DND-41 (cell line): ENCODE data around the gene PTPRN2.

Experiments
- ATAC-seq: fragments of 200-7000 bp; cut with Tn5 transposase; 3 replicates; pipeline ENCODE4 v1.9.1; 2021; ENCODE audit warnings: low read depth; ENCODE audit not compliant: insufficient read depth
- DNase-seq: peaks from one replicate; pipeline ENCODE4 v3.0.0-alpha.2; 2020
- H2AFZ ChIP-seq: 2 replicates; pipeline ENCODE4 v1.6.0; 2012; ENCODE audit warnings: low read depth, low read length
- H3K27ac ChIP-seq: 2 replicates; pipeline ENCODE4 v1.5.1; 2012; ENCODE audit warnings: low read length, inconsistent platforms
- H3K27me3 ChIP-seq: fragments of 200-600 bp; sonication (generic); 2 replicates; pipeline ENCODE4 v1.6.0; 2012; ENCODE audit warnings: low read length, mild to moderate bottlenecking, inconsistent platforms; ENCODE audit not compliant: insufficient read depth, poor library complexity
- H3K36me3 ChIP-seq: 2 replicates; pipeline ENCODE4 v1.5.1; 2012; ENCODE audit warnings: low read length, inconsistent platforms; ENCODE audit not compliant: insufficient read depth
- H3K4me1 ChIP-seq: 2 replicates; pipeline ENCODE4 v1.5.1; 2012; ENCODE audit warnings: mild to moderate bottlenecking, low read length; ENCODE audit not compliant: insufficient read depth
- H3K4me2 ChIP-seq: 2 replicates; pipeline ENCODE4 v1.6.0; 2012; ENCODE audit warnings: mild to moderate bottlenecking, moderate library complexity, low read length, inconsistent platforms; ENCODE audit not compliant: insufficient read depth
- H3K4me3 ChIP-seq, 2 experiments: fragments of 200-600 bp in 1 of 2; shearing (Covaris generic) in 1 of 2; 2 replicates each; pipeline ENCODE4 v1.5.1; 2012 to 2016; ENCODE audit warnings: inconsistent platforms in 2 of 2, low read length in 2 of 2, mild to moderate bottlenecking in 2 of 2, low read depth in 1 of 2, moderate library complexity in 1 of 2
- H3K79me2 ChIP-seq: 2 replicates; pipeline ENCODE4 v1.6.0; 2012; ENCODE audit warnings: low read length, inconsistent platforms; ENCODE audit not compliant: insufficient read depth
- H3K9ac ChIP-seq: 2 replicates; pipeline ENCODE4 v1.6.0; 2012; ENCODE audit warnings: low read depth, mild to moderate bottlenecking, inconsistent platforms, low read length, moderate library complexity
- H3K9me3 ChIP-seq: 2 replicates; pipeline ENCODE4 v1.5.1; 2012; ENCODE audit warnings: low read length, moderate library complexity, mild to moderate bottlenecking, inconsistent platforms; ENCODE audit not compliant: insufficient read depth, severe bottlenecking
- H4K20me1 ChIP-seq: 2 replicates; pipeline ENCODE4 v1.6.0; 2012; ENCODE audit warnings: low read length; ENCODE audit not compliant: insufficient read depth
- CTCF ChIP-seq: IDR thresholded peaks from 2 replicates; pipeline ENCODE4 v1.5.1; 2012; ENCODE audit warnings: borderline replicate concordance, low read length, moderate library complexity, mild to moderate bottlenecking; ENCODE audit not compliant: poor library complexity, severe bottlenecking; ENCODE audit errors: extremely low read depth
- EZH2 ChIP-seq: IDR thresholded peaks from 3 replicates; pipeline ENCODE4 v1.6.1; 2012; ENCODE audit warnings: borderline replicate concordance, low read depth, mild to moderate bottlenecking, moderate library complexity, low read length, inconsistent platforms; ENCODE audit not compliant: severe bottlenecking

PTPRN2 gene

DNA sequence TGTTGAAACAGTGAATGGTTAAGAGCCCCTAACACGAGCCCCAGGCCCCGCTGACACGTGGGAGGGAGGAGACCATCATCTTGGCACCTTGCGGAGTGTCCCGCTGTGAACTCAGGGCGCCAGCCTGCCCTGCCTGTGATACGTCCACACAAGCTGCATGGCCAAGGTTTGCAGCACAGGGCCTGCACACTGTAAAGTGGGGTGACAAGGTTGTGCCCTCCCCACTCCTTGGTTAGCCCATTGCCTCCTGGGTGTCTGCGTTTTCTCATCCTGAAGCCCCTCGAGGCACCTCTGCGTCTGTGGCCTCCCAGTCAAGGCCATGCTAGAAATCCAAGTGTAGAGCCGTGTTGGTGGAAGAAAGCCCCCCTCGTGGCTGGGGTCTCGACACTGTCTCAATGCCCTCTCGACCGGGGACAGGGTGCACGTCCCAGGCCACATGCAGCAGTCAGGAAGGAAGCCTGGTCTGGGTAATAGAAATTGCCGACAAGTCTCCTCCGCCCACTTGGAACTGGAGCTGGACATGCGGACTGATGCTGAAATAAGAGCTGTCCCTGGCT lies 1058.8 kb downstream of the PTPRN2 start:
- TF ChIP-seq CTCF: no peak
- TF ChIP-seq EZH2: no peak
- Histone ChIP-seq H3K9ac (no peak overlapping the region), H2AFZ (no peak overlapping the region), H4K20me1 (no peaks in the 10 kb centered on the region), H3K36me3 (no peaks in the 10 kb centered on the region), H3K27me3 (no peaks in the 10 kb centered on the region), H3K27ac (no peak overlapping the region), H3K4me2 (no peak overlapping the region), H3K79me2 (no peaks in the 10 kb centered on the region), H3K4me1 (no peaks in the 10 kb centered on the region), H3K4me3 (no peak overlapping the region), H3K9me3 (no peaks in the 10 kb centered on the region)
- ATAC-seq: no peak
- DNase-seq: peak; percentile 3

- H4K20me1 ChIP-seq: no peaks in the 10 kb centered on the region
- H3K9ac ChIP-seq: no peak overlapping the region
- TF ChIP-seq EZH2: no peak
- no peak for TF ChIP-seq CTCF
- no peak overlapping the region for H3K4me2 ChIP-seq
- H3K4me1 ChIP-seq: no peaks in the 10 kb centered on the region
- DNase-seq (peak; percentile 0), ATAC-seq (no peak)
- no peaks in the 10 kb centered on the region for H3K27me3 ChIP-seq
- H3K4me3 ChIP-seq: no peak overlapping the region
- H3K79me2 ChIP-seq: no peaks in the 10 kb centered on the region
- H3K27ac ChIP-seq: no peak overlapping the region
- H3K36me3 ChIP-seq: no peaks in the 10 kb centered on the region
- H3K9me3 ChIP-seq: no peaks in the 10 kb centered on the region
- no peak overlapping the region for H2AFZ ChIP-seq
Measured at GRCh38 chr7:157527686-157528085, 1059.9 kb downstream of the PTPRN2 start.

DNA sequence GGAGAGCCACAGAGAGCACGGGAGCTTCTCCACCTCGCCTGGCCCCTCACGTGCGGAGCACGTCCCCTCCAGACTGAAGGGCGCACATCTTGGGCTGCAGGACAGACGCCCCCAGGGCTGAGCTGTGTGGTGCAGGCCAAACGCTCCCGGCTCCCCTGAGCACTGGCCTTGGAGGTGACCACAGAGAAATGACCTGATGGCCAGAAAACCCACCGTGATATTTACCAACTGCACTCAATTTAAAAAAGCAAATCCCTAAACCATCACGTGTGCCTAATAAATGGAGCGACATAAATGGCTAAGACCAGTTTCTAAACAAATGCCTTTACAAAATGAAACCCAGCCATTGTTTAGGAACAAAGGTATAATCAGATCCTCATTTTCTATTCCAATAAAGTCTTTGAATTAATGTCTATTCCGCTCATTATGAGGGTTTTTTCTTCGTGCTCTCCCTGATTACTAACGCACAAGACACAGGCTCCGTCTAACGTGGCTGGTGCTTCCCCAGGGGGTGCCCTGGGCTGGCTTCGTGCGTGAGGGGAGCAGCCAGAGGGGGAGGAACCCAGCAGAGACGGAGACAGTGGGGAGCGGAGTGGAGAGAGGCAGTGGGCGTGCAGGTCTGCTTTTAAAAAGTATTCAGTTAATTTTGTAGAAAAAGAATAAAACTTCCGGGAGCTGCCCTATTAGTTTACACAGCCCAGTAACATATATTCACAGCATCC lies 1060.5 kb downstream of the PTPRN2 start:
- H2AFZ ChIP-seq: no peak overlapping the region
- H3K9me3 ChIP-seq: no peaks in the 10 kb centered on the region
- no peaks in the 10 kb centered on the region for H3K27me3 ChIP-seq
- H4K20me1 ChIP-seq: no peaks in the 10 kb centered on the region
- no peak overlapping the region for H3K4me2 ChIP-seq
- no peaks in the 10 kb centered on the region for H3K36me3 ChIP-seq
- TF ChIP-seq EZH2: no peak
- TF ChIP-seq CTCF: no peak
- DNase-seq (no peak), ATAC-seq (no peak)
- H3K4me3 ChIP-seq: no peak overlapping the region
- H3K79me2 ChIP-seq: no peaks in the 10 kb centered on the region
- no peak overlapping the region for H3K9ac ChIP-seq
- no peak overlapping the region for H3K27ac ChIP-seq
- no peaks in the 10 kb centered on the region for H3K4me1 ChIP-seq
